GM19240 (cell line): ENCODE results near the gene ERCC1.
A peak's percentile ranks its signal among the peaks of the same experiment; 100 is the strongest.

ENCODE experiments used
- DNase-seq: peaks from one replicate; pipeline ENCODE4 v3.0.0; 2011; ENCODE audit warnings: low spot score; ENCODE audit not compliant: insufficient read length

Gene ERCC1

GRCh38 chr19:45423589-45424190, at the start of gene ERCC1:
Gene ERCC1, minus strand, starts transcription at chr19:45423917. Its CDS starts 543 bp downstream, at chr19:45423374.
- DNase-seq: peak; percentile 95

- no peak for DNase-seq
Measured at GRCh38 chr19:45473367-45473681, 49.6 kb upstream of the ERCC1 start.

DNA sequence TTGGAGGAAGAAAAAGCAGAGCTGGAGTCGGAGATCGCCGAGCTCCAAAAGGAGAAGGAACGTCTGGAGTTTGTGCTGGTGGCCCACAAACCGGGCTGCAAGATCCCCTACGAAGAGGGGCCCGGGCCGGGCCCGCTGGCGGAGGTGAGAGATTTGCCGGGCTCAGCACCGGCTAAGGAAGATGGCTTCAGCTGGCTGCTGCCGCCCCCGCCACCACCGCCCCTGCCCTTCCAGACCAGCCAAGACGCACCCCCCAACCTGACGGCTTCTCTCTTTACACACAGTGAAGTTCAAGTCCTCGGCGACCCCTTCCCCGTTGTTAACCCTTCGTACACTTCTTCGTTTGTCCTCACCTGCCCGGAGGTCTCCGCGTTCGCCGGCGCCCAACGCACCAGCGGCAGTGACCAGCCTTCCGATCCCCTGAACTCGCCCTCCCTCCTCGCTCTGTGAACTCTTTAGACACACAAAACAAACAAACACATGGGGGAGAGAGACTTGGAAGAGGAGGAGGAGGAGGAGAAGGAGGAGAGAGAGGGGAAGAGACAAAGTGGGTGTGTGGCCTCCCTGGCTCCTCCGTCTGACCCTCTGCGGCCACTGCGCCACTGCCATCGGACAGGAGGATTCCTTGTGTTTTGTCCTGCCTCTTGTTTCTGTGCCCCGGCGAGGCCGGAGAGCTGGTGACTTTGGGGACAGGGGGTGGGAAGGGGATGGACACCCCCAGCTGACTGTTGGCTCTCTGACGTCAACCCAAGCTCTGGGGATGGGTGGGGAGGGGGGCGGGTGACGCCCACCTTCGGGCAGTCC, 49.0 kb upstream of the ERCC1 start:
- no peak for DNase-seq

DNA sequence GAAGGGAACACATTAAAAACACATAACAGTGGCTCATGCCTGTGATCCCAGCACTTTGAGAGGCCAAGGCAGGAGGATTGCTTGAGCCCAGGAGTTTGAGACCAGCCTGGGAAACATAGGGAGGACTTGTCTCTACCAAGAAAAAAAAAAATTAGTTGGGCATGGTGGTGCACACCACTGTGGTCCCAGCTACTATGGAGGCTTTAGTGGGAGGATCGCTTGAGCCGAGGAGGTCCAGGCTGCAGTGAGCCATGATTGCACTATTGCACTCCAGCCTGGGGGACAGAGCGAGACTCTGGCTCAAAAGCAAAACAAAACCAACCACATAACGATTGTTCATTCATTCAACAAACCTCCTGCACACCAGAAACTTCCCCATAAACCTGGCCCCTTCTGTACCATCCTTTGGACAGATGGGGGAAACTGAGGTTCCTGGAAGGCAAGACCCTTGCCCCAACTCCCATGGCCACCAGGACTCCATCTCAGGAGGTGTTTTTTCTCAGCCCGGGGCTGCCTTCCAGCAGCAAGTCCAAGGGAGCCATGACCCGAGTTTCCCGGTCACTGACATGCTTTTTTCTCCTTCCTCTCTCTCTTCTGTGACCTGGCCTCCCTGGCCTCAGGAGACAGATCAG, 48.3 kb upstream of the ERCC1 start:
- no peak for DNase-seq

GRCh38 chr19:45471111-45471930, 47.6 kb upstream of the ERCC1 start:
- DNase-seq: no peak

DNA sequence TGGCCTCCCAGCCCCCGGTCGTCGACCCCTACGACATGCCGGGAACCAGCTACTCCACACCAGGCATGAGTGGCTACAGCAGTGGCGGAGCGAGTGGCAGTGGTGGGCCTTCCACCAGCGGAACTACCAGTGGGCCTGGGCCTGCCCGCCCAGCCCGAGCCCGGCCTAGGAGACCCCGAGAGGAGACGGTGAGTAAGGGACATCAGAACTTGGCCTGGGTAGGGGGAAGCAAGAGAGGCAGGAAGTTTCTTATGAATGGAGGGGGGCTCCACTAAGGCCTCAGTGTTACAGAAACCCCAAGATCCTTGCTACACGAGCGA, 47.0 kb upstream of the ERCC1 start:
- no peak for DNase-seq

GRCh38 chr19:45469945-45470761, 46.4 kb upstream of the ERCC1 start:
- no peak for DNase-seq

GRCh38 chr19:45469132-45469944, 45.6 kb upstream of the ERCC1 start:
- DNase-seq: peak; percentile 79

DNA sequence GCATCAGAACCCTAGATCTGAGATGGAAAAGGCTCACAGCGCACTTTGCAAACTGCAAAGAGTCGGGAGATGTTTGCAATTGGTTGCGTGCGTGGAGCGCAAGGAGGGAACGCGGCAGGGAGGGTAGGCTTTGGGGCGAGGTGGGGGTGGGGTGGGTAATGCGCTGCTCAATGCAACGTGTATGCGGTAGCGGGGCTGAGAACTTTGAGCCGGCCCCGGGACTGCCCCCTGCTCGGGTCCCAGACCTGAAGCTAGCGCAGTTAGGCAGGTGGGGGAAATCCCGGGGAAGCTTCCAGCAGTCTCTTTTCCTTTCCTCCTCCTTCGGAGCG, 45.0 kb upstream of the ERCC1 start:
- no peak for DNase-seq

- DNase-seq: no peak
Measured at GRCh38 chr19:45468159-45468651, 44.5 kb upstream of the ERCC1 start.

DNA sequence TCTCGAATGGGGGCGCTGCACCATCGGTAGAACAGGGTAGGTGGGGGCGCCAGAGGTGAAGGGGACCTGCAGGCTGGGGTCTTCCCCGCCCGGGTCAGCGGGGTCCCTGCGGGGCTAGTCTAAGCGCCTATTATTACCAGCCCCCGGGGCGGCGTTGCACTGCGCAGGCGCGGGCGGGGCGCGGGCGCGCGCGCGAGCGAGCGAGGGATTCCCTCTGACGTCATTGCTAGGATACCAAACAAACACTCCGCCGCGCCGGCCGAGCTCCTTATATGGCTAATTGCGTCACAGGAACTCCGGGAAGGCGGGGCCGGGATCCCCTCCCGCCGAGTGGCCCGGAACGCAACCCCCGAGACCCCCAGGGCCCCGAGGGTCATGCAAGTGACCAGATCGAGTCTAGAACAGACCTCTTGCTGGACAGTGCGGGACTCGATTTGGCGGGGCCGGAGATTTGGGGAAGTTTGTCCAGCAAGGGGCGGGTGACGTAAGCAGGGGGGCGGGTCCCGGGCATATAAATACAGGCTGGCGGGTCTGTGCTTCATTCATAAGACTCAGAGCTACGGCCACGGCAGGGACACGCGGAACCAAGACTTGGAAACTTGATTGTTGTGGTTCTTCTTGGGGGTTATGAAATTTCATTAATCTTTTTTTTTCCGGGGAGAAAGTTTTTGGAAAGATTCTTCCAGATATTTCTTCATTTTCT, 43.9 kb upstream of the ERCC1 start, which contains the start of gene FOSB:
FOSB (plus strand) TSS at position 541 of the 703 bp plus-strand sequence. CDS start 591 bp downstream, outside the sequence.
- DNase-seq: peak; percentile 70

DNA sequence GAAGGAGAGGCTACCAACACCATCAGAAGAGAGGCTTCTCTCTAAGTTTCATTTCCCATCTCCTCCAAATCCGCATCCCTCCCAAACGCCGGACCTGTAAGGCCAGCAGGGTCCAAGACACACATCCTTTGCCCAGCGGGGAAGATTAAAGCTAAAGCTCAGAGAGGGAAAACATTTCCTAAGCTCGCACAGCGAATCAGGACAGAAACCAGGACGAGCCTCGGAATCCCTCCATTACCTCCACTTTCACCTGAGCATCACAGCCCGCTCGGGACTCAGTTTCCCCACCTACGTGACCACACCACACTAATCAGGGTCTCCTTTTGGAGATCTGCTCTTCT, 43.4 kb upstream of the ERCC1 start:
- DNase-seq: no peak

DNA sequence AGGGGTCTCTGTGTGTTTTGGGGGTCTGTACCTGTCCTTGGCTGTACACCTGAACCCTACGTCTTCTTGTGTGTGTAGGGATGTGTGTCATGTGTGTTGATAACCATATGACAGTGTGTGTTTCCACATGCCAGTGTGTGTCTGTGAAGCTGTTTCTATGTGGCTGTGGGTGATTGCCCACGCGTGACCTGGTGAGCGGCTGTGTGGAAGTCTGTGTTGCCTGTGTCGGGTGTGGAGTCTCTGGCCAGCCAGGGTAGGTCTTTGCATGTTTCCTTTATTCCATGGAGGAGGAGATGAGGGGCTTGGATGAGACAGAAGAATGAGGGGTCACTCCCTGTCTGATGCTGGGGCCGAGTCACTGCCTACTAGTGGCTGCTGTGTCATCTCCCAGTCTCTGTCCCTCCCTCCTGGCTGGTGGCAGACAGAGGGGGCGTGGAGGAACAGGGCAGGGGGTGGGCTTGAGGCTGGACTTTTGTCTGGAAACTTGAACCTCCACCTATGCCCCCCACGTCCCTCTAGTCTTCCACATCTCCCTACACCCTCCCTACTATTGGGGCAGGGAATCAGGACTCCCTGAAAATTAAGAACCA, 41.2 kb upstream of the ERCC1 start:
- DNase-seq: no peak

DNA sequence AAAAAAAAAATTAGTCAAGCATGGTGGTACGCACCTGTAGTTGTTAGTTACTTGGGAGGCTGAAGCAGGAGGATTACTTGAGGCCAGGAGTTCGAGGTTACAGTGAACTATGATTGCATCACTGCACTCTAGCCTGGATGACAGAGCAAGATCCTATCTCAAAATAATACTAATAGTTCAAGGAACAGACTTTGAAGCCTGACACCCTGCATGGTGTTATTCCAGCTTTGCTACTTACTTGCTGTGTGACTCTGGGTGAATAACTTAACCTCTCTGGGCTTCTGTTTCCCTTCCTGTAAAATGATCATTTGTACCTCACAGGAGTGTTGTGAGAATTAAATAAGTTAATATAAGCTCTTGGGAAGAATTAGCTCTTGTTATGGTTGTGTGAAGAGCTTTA, 40.6 kb upstream of the ERCC1 start:
- DNase-seq: no peak

DNA sequence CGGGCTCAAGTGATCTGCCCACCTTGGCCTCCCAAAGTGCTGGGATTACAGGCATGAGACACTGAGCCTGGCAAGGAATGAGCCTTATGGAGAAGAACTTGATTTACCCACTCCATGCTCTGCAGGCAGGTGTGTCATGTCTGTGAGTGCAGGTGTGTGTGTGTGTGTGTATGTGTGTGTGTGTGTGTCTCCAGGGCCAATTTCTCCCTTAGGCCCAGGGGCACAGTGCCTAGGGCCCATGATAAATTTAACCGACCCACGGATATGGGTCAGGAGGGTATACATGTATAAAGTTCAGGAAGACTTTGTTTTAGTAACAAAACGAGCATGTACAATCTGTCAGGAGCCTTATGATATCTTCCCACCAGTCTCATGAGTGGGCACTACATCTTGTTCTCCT, 39.5 kb upstream of the ERCC1 start:
- no peak for DNase-seq

GRCh38 chr19:45462174-45462573, 38.5 kb upstream of the ERCC1 start:
- no peak for DNase-seq

GRCh38 chr19:45460807-45461347, 37.2 kb upstream of the ERCC1 start:
- no peak for DNase-seq

DNA sequence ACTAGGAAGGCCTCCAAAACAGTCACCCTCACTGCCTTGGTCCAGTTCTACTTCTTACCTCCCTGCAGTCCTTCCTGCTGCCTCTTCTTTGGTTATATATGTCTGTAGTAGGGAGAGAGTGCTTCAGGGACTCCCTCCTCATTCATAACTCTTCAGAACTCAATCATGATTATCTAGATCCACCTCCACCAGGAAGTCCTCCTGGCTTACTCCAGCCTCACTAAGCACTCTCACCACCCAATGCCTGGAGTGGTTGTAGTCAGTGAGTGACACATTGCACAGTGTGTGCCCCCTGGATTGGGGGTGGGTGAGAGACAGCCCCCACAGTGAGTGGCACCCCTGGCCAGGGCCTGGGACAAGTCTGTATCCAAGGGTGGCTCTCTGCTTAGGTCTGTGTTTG, 34.1 kb upstream of the ERCC1 start:
- no peak for DNase-seq

DNA sequence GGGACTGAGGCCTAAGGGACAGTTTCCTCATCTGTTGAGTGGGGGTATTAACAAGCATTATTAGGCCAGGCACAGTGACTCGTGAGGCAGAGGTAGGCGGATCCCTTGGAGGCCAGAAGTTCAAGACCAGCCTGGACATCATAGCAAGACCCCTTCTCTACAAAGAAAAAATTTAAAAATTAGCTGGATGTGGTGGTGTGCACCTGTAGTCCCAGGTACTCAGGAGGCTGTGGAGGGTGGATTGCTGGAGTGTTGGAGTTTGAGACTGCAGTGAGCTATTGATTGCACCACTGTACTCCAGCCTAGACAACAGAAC, 32.7 kb upstream of the ERCC1 start:
- no peak for DNase-seq
